OCI-LY7 (cell line): ENCODE data around the gene LARGE1. TPM values are rescaled to one million over a fixed set of nuclear protein-coding genes. Genes with fewer than 3 reads are reported as not detected.

Source experiments
- BruUV-seq: library from RNA; stranded (reverse); fragments of 400-500 nt; replicated peaks from 2 replicates; lab custom pipeline; 2021; lab: Mats Ljungman, UMichigan
- CTCF ChIA-PET: fragments of 300-600 bp; sonication (Branson Sonifier 250); formaldehyde crosslinking; loops from one replicate; lab custom pipeline; 2022; ENCODE audit warnings: antibody characterized with exemption; ENCODE audit not compliant: unreplicated experiment; lab: Charles Lee
- POLR2A ChIA-PET: fragments of 300-600 bp; sonication (Branson Sonifier 250); formaldehyde crosslinking; loops from one replicate; lab custom pipeline; 2022; ENCODE audit warnings: antibody characterized with exemption; lab: Charles Lee
- DNase-seq: peaks from one replicate; pipeline ENCODE4 v3.0.0-alpha.2; 2015; ENCODE audit warnings: low spot score
- H2AFZ ChIP-seq: fragments of 200-600 bp; sonication (generic), shearing (Covaris generic); 2 replicates; pipeline ENCODE4 v1.6.1; 2014; ENCODE audit warnings: mild to moderate bottlenecking, antibody characterized with exemption, low read length, moderate library complexity
- H3K27ac ChIP-seq: fragments of 200-600 bp; sonication (generic); 2 replicates; pipeline ENCODE4 v1.5.1; 2014; ENCODE audit warnings: mixed run types, low read depth, mild to moderate bottlenecking, moderate library complexity, low read length, inconsistent platforms; ENCODE audit not compliant: poor library complexity, severe bottlenecking
- H3K36me3 ChIP-seq: fragments of 200-600 bp; sonication (generic); 2 replicates; pipeline ENCODE4 v1.6.1; 2014; ENCODE audit warnings: mild to moderate bottlenecking, antibody characterized with exemption, low read length, moderate library complexity, mixed read lengths; ENCODE audit not compliant: insufficient read depth
- H3K4me1 ChIP-seq: fragments of 200-600 bp; sonication (generic); 2 replicates; pipeline ENCODE4 v1.5.1; 2014; ENCODE audit warnings: mild to moderate bottlenecking, low read length; ENCODE audit not compliant: insufficient read depth, poor library complexity, severe bottlenecking
- H3K4me2 ChIP-seq: fragments of 200-600 bp; sonication (generic); 2 replicates; pipeline ENCODE4 v1.6.1; 2014; ENCODE audit warnings: mild to moderate bottlenecking, low read length
- H3K4me3 ChIP-seq: fragments of 200-600 bp; sonication (generic); 2 replicates; pipeline ENCODE4 v1.5.1; 2014; ENCODE audit warnings: mild to moderate bottlenecking, low read depth, low read length; ENCODE audit not compliant: poor library complexity, severe bottlenecking
- H3K79me2 ChIP-seq: fragments of 200-600 bp; sonication (generic); 2 replicates; pipeline ENCODE4 v1.6.1; 2016; ENCODE audit warnings: low read depth, mild to moderate bottlenecking, low read length, moderate library complexity, mixed read lengths; ENCODE audit not compliant: insufficient read depth
- H3K9me2 ChIP-seq: fragments of 200-600 bp; sonication (generic); 2 replicates; pipeline ENCODE4 v1.6.1; 2016; ENCODE audit warnings: mild to moderate bottlenecking, low read length, mixed read lengths; ENCODE audit not compliant: insufficient read depth
- H3K9me3 ChIP-seq: fragments of 200-600 bp; sonication (generic); 2 replicates; pipeline ENCODE4 v1.6.1; 2014; ENCODE audit warnings: mild to moderate bottlenecking, mixed run types, low read length, mixed read lengths
- H4K20me1 ChIP-seq: fragments of 200-600 bp; sonication (generic); 2 replicates; pipeline ENCODE4 v1.6.1; 2014; ENCODE audit warnings: mild to moderate bottlenecking, antibody characterized with exemption, low read length, moderate library complexity, mixed read lengths; ENCODE audit not compliant: insufficient read depth
- CTCF ChIP-seq: fragments of 200-600 bp; sonication (generic); conservative IDR thresholded peaks from 2 replicates; pipeline ENCODE4 v1.5.1; 2014; ENCODE audit warnings: mild to moderate bottlenecking, antibody characterized with exemption, low read length, moderate library complexity, mixed read lengths
- EZH2phosphoT487 ChIP-seq: fragments of 200-600 bp; sonication (generic); IDR thresholded peaks from 2 replicates; pipeline ENCODE4 v1.6.1; 2018; ENCODE audit warnings: low read depth, borderline replicate concordance, mild to moderate bottlenecking, mixed run types, antibody characterized with exemption, low read length, moderate library complexity, mixed read lengths
- intact Hi-C: fragments of 100-400 bp; cut with micrococcal nuclease; formaldehyde crosslinking; loops from one replicate; pipeline ENCODE4 v1.10.0; 2022; ENCODE audit not compliant: unreplicated experiment
- total RNA-seq, 2 experiments: library from RNA; depleted of rRNA in 1 of 2; stranded (reverse); fragments of >200 nt in 1 of 2; shearing (Covaris generic) in 1 of 2; gene quantifications; 2 replicates each; pipeline ENCODE4 v1.2.3, GENCODE V29; 2014 to 2022

The LARGE1 gene
- total RNA-seq, 2 experiments from 2014 or later = 31.5 to 31.9 TPM

- CTCF ChIA-PET = no interaction called here
- DNase-seq = no peak
- no peak overlapping the region for H2AFZ ChIP-seq
- no peaks in the 10 kb centered on the region for H3K79me2 ChIP-seq
- H4K20me1 ChIP-seq = no peaks in the 10 kb centered on the region
- H3K36me3 ChIP-seq = no peaks in the 10 kb centered on the region
- no peaks in the 10 kb centered on the region for H3K4me1 ChIP-seq
- no peaks in the 10 kb centered on the region for H3K9me2 ChIP-seq
- intact Hi-C loops = no loop called here
- BruUV-seq = no TSS peak
- no peak for TF ChIP-seq EZH2phosphoT487
- TF ChIP-seq CTCF = no peak
- H3K4me2 ChIP-seq = no peak overlapping the region
- H3K27ac ChIP-seq = no peak overlapping the region
- no peak overlapping the region for H3K4me3 ChIP-seq
- POLR2A ChIA-PET = interaction anchor here (0.7 kb wide), 1 partner anchor 20 kb away, joined by 3 read pairs; no protein-coding TSS in a partner anchor
- H3K9me3 ChIP-seq = no peaks in the 10 kb centered on the region
These were observed 362.4 kb downstream of the LARGE1 start for GRCh38 chr22:33557836-33558235.

- no TSS peak for BruUV-seq
- no peak for TF ChIP-seq CTCF
- no peak for TF ChIP-seq EZH2phosphoT487
- no peaks in the 10 kb centered on the region for H3K79me2 ChIP-seq
- no peak overlapping the region for H2AFZ ChIP-seq
- H3K4me3 ChIP-seq = no peak overlapping the region
- no peak overlapping the region for H3K4me2 ChIP-seq
- no peaks in the 10 kb centered on the region for H3K9me2 ChIP-seq
- no peaks in the 10 kb centered on the region for H3K9me3 ChIP-seq
- H4K20me1 ChIP-seq = no peaks in the 10 kb centered on the region
- no peak overlapping the region for H3K27ac ChIP-seq
- H3K4me1 ChIP-seq = no peaks in the 10 kb centered on the region
- H3K36me3 ChIP-seq = no peaks in the 10 kb centered on the region
- CTCF ChIA-PET = no interaction called here
- POLR2A ChIA-PET = interaction anchor here (0.7 kb wide), 1 partner anchor 30 kb away, joined by 3 read pairs; no protein-coding TSS in a partner anchor
- DNase-seq = no peak
- intact Hi-C loops = no loop called here
These were observed 364.3 kb downstream of the LARGE1 start for GRCh38 chr22:33555814-33556522.

DNA sequence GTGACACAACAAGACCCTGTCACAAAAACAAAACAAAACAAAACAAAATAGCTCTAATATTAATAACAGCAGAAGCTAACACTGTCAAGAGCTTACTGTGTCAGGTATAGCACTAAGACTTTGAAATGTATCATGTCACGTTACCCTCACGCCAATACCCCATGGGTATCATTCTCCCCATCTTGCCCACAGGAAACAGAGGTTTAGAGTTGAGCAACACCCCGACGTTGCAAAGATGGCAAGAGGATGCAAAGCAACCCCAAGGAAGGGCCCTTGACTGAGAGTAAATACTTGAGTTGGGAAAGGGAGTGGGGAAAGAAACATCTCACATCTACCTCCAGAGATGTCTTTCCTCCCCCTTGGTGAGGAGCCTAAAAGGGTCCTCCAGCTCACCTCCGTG is 366.8 kb downstream of the LARGE1 start:
- H3K27ac ChIP-seq = no peak overlapping the region
- no peaks in the 10 kb centered on the region for H4K20me1 ChIP-seq
- CTCF ChIA-PET = no interaction called here
- no peaks in the 10 kb centered on the region for H3K9me3 ChIP-seq
- intact Hi-C loops = no loop called here
- no peaks in the 10 kb centered on the region for H3K79me2 ChIP-seq
- no peak overlapping the region for H3K4me3 ChIP-seq
- no peaks in the 10 kb centered on the region for H3K36me3 ChIP-seq
- no peak overlapping the region for H2AFZ ChIP-seq
- POLR2A ChIA-PET = interaction anchor here (0.6 to 2.0 kb wide), 3 partner anchors 9 to 123 kb away, joined by 4 to 5 read pairs (median 4); no protein-coding TSS in a partner anchor
- DNase-seq = no peak
- no TSS peak for BruUV-seq
- H3K4me2 ChIP-seq = no peak overlapping the region
- no peaks in the 10 kb centered on the region for H3K4me1 ChIP-seq
- no peaks in the 10 kb centered on the region for H3K9me2 ChIP-seq
- TF ChIP-seq EZH2phosphoT487 (no peak), CTCF (no peak)
